GM21619 (cell line): ENCODE measurements around the gene HDAC11.

Experiments
- ATAC-seq: cut with Tn5 transposase; IDR thresholded peaks from one replicate; pipeline ENCODE4 v1.9.1; 2021; ENCODE audit not compliant: unreplicated experiment

HDAC11 gene

DNA sequence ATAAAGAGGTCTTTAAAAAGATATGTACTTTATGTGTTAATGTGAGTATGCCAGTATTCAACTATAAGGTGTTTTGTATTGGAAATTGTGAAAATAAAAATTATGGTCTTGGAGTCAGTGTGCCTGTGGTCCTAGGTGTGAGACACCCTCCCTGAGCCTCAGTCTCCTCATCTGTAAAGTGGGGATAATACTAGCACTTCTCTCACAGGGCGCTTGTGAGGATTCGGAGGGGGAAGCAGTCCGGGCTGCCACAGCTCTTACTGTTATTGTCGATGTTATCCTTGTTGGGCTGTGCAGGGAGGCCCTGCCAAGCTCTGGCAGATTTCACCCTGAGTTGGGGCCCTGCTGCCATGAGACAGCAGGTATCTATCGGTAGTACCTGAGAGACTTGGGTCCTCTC, 42.1 kb downstream of the HDAC11 start:
- no peak for ATAC-seq

DNA sequence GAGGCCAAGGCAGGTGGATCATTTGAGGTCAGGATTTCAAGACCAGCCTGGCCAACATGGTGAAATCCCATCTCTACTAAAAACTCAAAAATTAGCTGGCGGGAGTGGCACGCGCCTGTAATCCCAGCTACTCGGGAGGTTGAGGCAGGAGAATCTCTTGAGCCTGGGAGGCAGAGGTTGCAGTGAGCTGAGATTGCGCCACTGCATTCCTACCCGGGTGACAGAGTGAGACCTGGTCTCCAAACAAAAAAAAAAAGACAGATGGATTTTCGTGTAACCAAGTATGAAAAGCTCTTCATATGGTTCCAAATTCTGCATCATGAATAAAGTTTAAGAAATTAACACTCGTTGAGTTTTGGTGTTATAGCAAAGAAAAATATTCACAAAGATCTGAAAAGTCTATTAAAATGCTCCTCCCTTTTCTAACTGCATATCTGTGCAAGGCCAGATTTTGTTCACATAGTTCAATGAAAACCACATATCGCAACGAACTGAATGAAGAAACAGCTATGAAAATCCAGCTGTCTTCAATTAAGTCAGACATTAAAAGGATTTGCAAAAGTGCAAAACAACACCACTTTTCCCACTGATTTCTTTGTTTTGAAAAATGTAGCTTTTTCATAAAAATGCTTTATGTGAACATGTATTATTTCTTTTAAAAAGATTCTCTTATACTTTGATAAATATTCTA, 45.0 kb downstream of the HDAC11 start:
- ATAC-seq = no peak

DNA sequence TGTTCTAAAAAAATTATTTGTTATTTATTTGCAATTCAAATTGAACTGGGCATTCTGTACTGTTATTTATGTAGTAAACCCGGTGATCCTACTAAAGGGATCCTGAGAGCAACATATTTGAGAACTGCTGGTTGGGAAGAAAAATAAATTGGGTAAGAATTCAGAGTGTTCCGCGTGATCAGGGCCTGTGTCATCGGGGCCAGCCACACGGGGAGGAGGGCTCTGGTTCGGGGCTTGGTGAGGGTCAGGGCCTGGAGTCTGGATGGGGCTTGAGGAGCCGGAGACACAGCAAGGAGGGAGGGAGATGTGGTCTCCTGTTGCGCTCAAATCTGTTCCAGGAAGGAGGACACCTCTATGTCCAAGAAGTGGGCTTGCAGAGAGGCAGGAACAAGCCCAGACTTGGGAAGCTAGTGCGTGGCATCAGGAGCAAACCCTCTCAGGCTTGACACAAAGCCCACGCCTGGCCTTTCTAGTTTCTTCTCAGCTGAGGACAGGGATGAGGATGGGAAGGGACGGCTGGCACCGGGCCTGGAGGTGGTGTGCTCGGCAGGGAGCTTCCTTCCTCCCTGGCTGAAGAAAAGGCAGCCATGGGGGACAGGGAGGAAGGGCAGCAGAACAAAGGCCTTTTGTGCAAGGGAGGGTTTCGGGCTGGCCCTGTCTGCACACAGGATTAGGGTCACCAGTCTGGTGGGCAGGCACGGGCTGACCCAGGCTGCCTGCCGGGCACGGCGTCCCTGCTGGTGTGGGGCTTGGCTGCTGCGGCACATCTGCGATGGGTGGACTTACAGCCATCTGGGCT, 45.9 kb downstream of the HDAC11 start:
- ATAC-seq = no peak

DNA sequence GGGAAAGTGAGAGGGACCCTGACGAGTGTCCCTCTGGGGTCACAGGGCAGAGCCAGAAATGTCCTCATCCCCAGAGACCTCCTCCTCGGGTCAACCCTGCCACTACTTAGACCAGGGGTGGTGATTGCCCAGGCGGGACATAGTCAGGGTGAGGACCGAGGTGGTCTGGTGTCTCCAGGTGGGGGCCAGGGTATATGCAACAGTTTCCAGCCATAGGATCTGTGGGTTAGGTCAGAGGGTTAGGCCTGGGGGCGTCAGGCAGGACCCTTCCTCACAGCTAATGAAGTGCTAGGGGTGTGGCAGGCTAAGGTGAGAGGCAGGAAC, 46.5 kb downstream of the HDAC11 start:
- ATAC-seq = no peak

DNA sequence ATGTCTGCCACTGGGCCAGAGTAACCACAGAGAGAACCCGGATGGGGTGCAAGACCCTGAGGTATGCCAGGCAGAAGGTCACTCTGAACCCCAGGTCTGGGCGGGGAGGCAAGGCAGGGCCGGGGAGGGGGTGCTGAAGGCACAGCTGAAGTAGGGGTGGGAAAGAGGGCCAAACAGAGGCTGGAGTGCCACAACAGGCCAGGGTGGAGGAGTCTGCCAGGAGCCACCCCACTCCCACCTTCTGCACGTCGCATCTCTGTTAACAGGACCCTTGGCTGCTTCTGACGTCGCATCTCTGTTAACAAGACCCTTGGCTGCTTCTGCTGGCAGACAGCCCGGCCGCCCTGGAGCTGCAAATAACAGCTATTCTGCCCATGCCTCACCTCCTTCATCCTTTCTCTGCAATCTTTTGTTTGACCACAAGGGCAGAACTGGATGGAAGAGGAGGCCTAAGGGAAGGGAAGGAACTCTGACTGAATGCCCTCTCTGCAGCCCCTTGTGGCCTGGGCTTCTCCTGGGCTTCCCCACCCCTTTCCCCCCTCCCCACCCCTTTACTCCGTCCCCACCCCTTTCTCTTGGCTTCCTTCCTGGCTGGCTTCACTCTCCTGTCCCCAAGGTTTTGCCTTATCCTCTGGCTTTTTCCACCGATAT, 48.2 kb downstream of the HDAC11 start:
- ATAC-seq = no peak

DNA sequence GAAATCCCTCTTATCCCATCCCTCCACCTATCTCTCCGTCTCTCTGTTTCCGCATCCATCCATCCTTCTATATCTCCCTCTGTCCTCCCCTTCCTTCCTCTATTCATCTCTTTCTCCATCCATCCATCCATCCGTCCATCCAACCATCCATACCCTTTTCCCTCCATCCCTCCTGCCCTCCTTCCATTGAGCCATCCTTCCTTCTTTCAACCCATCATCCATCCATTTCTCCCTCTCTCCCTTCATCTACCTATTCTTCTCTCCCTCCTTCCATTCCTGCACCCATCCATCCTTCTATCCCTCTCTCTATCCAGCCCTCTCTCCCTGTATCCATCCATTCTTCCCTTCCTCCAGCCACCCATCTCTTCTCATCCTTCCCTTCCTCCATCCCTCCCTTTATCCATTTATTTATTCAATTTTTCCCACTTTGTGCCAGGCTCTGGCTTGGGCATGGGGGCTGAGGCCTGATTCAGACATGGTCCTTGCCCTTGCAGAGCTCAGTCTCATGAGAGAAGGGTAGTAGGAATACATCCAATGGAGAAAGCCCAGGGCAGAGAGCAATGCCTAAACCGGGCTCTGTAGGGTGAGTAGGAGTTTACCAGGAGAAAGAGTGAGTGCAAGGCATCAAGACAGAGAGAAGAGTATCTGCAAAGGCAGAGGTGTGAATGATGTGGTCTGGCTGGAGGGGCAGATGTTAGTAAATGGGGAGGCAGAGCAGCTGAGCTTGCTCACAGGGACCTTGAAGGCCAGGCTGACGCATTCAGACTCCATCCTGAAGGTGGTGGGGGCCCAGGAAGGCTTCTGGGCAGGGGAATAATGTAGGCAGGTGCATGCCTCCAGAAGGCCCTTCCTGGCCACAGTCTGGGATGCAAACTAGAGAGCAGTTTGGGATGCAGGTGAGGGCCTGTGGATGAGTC, 49.3 kb downstream of the HDAC11 start:
- ATAC-seq = no peak

DNA sequence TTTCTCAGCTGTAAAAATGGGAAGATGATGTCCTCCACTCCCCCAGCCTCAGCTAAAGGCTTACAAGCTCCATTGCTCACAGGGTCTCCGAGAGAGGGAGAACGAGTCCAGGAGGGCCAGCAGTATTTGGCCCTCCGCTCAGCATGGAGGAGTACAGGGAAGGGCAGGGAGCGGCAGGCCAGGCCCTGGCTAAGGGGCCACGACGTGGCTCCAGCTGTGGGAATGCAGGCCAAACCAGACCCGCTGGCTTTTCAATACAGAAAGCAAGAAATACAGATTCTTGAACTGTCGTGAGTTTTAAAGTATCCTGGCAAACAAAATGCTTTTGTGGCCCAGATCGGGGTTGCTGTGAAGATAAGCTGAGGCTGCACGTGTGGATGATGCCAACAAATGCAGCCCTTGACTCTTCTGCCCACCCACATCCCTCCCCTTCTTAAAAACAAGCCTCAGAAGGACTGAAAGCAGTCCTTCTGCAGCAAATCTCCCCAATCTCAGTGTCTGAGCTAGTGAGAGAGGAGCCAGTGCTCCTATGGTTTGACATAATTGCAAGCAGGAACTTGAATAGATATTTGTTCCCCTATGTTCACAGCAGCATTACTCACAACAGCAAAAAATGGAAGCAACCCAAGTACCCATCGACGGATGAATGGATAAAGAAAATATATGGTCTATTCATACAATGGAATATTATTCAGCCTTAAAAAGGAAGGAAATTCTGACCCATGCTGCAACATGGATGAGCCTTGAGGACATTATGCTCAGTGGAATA, 50.3 kb downstream of the HDAC11 start:
- ATAC-seq = no peak

DNA sequence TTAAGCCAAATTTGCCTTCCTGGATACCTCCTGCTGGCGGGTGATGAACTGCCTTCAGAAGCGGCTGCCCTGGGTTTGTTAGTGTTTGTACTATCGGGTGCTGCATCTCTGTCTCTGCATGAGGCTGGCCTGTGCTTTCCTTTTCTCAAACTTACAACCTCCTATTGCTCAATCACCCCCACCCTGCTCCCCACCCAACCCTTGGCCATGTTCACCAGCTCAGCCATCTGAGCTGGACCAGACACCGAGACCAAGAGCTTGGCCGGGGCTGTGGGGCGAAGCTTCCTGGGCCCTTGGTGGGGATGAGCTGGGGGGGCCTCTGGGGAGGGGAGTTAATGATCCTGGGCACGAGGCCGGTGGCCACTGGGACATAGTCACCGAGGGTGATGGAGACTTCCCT, 52.0 kb downstream of the HDAC11 start:
- no peak for ATAC-seq

DNA sequence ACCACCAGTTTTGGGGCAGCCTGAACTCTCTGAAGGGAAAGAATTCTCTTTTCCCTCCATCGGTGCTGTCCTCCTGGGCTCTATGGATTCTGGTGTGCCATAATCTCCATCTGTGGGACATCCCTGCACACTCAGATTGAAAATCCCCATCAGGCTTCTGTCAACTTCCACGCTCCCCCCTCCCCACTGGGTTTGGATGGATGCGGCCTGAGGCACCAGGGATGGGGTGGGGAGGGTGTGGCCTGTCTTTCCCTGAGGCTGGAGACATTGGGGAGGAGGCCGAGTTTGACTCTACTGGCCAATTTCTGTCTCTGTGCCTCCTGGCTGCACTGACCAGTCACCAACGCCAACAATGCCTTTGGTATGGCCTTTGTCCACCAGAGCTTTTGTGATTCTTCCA, 52.5 kb downstream of the HDAC11 start:
- no peak for ATAC-seq

DNA sequence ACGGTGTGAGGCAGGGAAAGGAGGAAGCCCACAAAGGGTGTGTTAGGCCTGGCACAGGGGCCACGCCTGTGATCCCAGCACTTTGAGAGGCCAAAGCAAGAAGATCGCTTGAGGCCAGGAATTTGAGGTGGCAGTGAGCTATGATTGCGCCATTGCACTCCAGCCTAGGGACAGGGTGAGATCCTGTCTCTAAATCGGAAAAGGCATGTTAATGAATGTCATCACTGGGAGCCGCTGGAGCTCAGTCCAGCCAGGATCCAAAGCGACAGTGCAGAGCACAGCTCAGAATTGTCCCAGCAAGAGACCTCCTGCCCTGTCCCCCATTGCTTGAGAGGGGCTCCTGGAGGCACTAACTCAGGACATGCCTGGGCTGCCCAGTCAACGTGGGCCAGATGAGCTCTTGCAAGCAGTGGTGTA, 53.8 kb downstream of the HDAC11 start:
- no peak for ATAC-seq

DNA sequence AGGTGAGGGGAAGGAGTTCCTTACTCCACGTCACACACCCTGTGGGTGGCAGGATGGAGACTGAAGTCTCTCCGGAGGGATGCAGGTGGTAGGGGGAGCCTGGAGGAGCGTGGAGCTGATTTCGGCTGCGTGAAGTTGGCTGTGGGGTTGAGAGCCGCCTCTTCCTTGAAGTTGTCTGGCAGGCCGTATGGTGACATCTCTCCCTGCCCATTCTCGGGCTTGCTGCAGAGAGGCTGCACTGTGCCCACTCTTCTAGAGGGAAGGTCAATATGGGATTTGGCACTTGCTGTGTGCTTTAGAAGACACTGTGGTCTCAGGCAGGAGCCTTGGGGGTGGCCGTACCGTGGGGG, 55.4 kb downstream of the HDAC11 start:
- no peak for ATAC-seq

DNA sequence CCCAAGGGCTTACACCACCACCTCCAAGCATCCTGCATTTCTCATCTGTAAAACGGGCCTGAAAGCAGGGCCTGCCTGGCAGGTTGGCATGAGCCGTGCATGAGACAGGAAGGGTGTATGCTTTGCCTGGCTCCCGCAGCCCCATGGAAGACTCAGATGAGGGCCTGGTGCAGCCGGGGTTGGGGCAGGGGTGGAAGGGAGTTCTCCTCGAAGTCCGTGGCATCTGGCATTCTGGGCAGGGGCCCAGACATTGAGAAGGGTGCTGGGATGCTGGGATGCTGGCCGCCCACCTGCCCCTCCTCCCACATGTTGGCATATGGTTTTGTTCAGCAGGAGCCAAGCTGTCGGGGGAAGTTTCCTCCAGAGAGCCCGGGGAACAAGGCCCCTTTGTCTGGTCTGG, 55.8 kb downstream of the HDAC11 start:
- ATAC-seq = no peak

DNA sequence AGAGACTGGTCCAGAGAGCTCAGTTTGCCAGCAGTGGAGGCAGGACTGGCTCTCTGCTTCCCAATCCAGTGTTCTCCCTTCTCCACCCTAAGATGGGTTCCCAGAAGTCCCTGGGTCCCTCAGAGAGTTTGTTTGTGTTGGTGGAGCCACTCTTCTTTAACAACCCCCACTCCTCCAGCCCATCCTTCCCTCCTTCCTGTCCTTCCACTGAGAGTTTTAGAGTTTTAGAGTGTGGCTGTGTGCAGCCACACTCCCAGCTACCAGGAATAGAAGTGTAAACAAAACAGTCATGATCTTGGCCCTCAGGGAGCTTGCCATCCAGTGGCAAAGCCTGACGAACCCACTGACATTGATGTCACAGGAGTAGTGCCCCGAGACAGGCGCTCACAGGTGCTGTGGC, 56.3 kb downstream of the HDAC11 start:
- no peak for ATAC-seq

DNA sequence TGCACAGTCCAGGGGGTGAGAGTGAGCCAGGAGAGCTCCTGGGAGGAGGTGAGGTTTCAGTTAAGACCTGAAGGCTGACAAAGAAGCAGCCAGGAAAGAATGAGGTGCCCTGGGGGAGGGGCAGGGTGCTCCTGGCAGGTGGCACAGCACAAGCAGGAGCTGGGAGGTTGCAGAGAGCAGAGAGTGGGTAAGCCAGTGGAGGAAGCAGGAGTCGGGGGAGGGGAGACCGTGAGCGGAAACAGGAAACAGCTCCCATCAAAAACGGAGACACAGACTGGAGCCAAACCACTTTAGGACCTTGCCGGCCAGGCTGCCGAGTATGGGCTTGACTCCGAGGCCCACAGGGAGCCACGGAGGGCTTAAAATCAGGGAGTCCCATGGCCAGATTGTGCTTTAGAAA, 56.7 kb downstream of the HDAC11 start:
- no peak for ATAC-seq

DNA sequence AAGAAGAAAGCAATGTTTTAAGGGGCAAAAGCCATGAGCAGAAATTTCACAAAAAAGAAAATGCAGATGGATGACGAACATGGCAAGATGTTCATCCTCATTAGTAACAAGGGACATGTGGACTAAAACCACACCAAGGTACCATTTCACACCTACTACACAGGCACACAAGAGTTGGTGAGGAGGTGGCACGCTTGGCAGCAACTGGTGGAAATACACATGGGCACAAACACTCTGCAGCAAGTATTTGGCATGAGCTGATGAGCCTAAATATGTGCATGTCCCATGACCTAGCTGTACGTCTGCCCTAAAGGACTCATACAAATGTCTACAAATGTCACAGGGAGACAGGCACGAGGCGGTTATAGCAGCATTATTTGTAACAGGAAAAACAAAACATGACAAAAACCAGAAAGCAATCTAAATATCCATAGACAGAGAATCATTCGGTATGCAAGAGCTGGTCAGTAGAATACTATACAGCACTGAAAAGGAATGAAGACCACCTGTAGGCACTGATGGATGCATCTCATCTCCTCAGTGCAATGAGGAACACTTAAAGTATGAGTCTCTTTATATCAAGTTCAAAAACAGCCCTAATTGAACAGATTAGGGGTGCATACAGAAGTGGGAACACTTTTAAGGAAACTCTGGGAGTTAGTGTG, 57.3 kb downstream of the HDAC11 start:
- ATAC-seq = no peak

DNA sequence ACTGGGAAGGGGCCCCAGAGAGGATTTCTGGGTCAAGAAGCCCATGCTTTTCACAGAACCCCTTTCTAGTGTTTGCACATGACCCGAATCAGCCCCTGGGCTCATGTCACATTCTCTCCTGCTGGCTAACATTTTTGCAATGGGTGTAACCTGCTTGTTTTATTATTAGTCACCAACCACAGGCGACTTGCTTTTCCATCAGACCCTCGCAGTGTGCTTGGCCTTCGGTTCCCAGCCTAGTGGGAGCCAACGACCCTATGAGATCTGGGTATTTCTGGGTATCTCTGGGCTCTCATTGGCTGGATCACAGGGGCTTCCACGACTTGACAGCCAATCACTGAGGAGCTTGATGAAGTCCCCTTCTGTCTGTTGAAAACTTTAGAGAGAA, 57.8 kb downstream of the HDAC11 start:
- ATAC-seq = no peak

DNA sequence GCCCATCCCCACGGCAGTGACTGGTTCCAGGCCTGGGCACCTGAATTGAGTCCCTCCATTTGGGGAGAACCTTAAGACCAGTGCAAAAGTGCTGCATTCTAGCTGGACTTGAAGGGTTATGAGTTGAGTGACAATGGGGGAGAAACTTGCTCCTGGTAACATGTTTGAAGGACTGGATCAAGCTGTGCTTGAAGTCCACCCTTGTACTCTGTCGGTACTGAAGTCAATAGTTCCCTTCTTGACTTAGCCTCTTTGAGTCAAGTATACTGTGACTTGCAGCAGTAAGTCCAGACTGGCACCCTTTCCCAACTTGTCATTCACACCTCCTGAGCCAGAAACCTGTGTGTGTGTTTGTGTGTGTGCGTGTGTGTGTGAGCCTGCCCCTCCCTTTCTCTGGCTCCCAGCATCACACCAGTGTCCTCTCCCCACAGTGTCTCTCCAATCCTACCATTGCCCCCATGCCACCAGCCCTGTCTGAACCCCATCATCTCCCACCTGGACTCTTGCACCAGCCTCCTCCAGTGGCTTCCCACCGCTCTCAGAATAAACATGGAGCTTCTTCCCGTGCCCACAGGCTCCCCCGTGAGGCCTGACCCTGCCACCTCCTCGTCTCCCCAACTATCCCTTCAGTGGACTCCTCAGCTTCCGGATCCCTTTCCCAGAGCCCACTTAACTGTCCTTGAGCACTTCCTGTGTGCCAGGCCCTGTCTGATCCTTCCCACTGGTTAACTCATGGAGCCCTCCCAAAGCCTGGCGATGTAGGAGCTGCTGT, 58.6 kb downstream of the HDAC11 start:
- no peak for ATAC-seq

DNA sequence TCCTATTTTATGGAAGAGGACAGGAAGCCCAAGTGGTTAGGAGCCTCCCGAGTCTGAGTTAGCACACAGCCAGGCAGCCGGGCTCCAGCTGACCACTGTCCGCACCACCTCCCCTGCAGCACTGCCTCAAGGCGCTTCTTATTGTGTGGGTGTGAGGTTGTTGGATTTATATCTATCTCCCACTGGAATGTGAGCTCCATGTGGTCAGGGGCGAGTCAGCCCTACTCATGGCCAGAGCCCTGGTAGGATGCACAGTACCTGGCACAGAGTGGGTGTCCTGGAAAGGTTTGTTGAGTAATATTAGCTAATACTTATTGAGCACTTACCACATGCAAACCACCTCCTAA, 59.2 kb downstream of the HDAC11 start:
- no peak for ATAC-seq

DNA sequence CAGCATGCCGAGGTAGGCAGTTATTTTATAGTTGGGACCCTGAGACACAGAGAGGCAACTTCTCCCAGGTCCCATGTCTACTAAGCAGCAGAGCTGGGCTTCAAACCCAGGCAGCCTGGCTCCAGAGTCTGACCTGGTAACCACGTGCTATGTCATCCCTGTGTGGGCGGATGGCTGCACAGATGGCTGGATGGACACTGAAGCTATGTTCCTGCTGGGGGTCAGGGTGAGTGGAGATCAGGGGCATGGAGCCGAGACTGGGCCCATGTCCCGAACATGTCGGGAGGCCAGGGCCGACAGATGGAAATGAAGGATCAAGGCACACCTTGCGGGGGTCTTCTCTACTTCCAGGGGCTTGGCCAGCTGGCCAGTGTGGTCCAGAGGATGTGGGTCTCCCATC, 59.6 kb downstream of the HDAC11 start:
- ATAC-seq = no peak
